Fibroblast of lung (primary cell): ENCODE measurements around the gene SMAGP. TPM values are rescaled to one million over a fixed set of nuclear protein-coding genes. Genes with fewer than 3 reads are reported as not detected.

Experiments
- DNase-seq, 2 donors: peaks; one replicate each; pipeline versions ENCODE4 v3.0.0 to v3.0.0-alpha.2; 2010; ENCODE audit warnings: low read depth in 2 of 2
- H2AFZ ChIP-seq: 2 replicates; pipeline ENCODE4 v1.5.1; 2012; ENCODE audit warnings: low read length, control low read depth, inconsistent platforms
- H3K27ac ChIP-seq: 2 replicates; pipeline ENCODE4 v1.5.1; 2011; ENCODE audit warnings: low read length, control low read depth; ENCODE audit not compliant: insufficient read depth
- H3K27me3 ChIP-seq: 2 replicates; pipeline ENCODE4 v1.5.1; 2011; ENCODE audit warnings: mild to moderate bottlenecking, low read length; ENCODE audit not compliant: control insufficient read depth, insufficient read depth
- H3K36me3 ChIP-seq: 2 replicates; pipeline ENCODE4 v1.5.1; 2011; ENCODE audit warnings: low read length; ENCODE audit not compliant: control insufficient read depth, insufficient read depth
- H3K4me1 ChIP-seq: 2 replicates; pipeline ENCODE4 v1.5.1; 2011; ENCODE audit warnings: low read length; ENCODE audit not compliant: control insufficient read depth, insufficient read depth; ENCODE audit errors: extremely low read depth
- H3K4me2 ChIP-seq: 2 replicates; pipeline ENCODE4 v1.5.1; 2011; ENCODE audit warnings: low read length, control low read depth; ENCODE audit not compliant: insufficient read depth; ENCODE audit errors: extremely low read depth
- H3K4me3 ChIP-seq, 4 experiments: fragments of 200-600 bp in 1 of 4; sonication (generic) in 1 of 4; replicated peaks in 1 of 4; 2 replicates each; pipeline ENCODE4 v1.5.1; 2011 to 2016; ENCODE audit warnings: low read length in 4 of 4, low read depth in 3 of 4, mild to moderate bottlenecking in 3 of 4, control low read depth in 2 of 4, inconsistent platforms in 1 of 4, mixed read lengths in 1 of 4; ENCODE audit not compliant: insufficient read depth in 1 of 4; ENCODE audit errors: control extremely low read depth in 1 of 4
- H3K79me2 ChIP-seq: 2 replicates; pipeline ENCODE4 v1.5.1; 2012; ENCODE audit warnings: mild to moderate bottlenecking, low read length, inconsistent platforms; ENCODE audit not compliant: control insufficient read depth, insufficient read depth
- H3K9ac ChIP-seq: 2 replicates; pipeline ENCODE4 v1.5.1; 2011; ENCODE audit warnings: mild to moderate bottlenecking, low read length, control low read depth; ENCODE audit not compliant: insufficient read depth
- H3K9me3 ChIP-seq: 2 replicates; pipeline ENCODE4 v1.5.1; 2012; ENCODE audit warnings: low read depth, low read length; ENCODE audit not compliant: control insufficient read depth, insufficient read depth
- H4K20me1 ChIP-seq: 2 replicates; pipeline ENCODE4 v1.5.1; 2011; ENCODE audit warnings: low read length; ENCODE audit not compliant: control insufficient read depth, insufficient read depth; ENCODE audit errors: extremely low read depth
- EZH2 ChIP-seq: IDR thresholded peaks from 2 replicates; pipeline ENCODE4 v1.5.1; 2012; ENCODE audit warnings: low read length, control low read depth, mild to moderate bottlenecking; ENCODE audit errors: missing control alignments
- polyA plus RNA-seq, 2 donors: library from polyadenylated mRNA; depleted of rRNA in 1 of 2; stranded (reverse) in 1 of 2; unstranded in 1 of 2; fragments of >200 nt; gene quantifications; 2 replicates each; pipeline ENCODE4 v1.2.1, GENCODE V29; 2011 to 2012; ENCODE audit warnings: missing spikeins in 1 of 2
- total RNA-seq: library from RNA; depleted of rRNA; stranded (reverse); fragments of >200 nt; gene quantifications from 2 replicates; pipeline ENCODE4 v1.2.1, GENCODE V29; 2014
- TF ChIP-seq, protein P1 (sequence below), 2 donors: IDR thresholded peaks in 1 of 2; conservative IDR thresholded peaks in 1 of 2; 1 replicate in 1 of 2; 2 replicates in 1 of 2; pipeline ENCODE4 v1.5.1; 2011 to 2012; ENCODE audit warnings: low read length in 2 of 2, control low read depth in 1 of 2, inconsistent platforms in 1 of 2, low read depth in 1 of 2, mild to moderate bottlenecking in 1 of 2

The SMAGP gene
- total and polyA plus RNA-seq, 2 donors (not counting 1 experiment from before 2014, with no cell fraction given) = 11.6 to 20.5 TPM

DNA sequence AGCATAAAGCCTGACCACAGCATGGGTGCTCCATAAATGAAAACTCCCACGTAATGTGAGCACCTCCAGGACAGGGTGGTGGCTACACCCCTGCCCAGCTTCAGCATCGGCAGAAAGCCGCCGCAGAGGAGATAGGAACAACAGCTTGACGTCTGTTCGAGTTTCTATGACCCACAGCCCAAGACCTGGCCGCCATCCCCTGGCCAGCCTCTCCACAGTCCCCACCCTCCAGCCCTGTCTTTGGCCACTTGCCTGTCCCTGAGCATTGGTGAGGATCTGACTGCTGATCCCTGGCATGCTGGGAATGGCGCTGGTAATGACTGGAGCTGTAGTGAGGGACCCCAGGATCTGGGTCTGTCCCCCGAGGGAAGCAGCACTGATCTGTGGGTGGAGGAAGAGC lies 73.7 kb downstream of the SMAGP start:
- no peak overlapping the region for H3K27ac ChIP-seq

GRCh38 chr12:51195841-51196240 lies 74.4 kb downstream of the SMAGP start:
- TF ChIP-seq, protein P1, sequence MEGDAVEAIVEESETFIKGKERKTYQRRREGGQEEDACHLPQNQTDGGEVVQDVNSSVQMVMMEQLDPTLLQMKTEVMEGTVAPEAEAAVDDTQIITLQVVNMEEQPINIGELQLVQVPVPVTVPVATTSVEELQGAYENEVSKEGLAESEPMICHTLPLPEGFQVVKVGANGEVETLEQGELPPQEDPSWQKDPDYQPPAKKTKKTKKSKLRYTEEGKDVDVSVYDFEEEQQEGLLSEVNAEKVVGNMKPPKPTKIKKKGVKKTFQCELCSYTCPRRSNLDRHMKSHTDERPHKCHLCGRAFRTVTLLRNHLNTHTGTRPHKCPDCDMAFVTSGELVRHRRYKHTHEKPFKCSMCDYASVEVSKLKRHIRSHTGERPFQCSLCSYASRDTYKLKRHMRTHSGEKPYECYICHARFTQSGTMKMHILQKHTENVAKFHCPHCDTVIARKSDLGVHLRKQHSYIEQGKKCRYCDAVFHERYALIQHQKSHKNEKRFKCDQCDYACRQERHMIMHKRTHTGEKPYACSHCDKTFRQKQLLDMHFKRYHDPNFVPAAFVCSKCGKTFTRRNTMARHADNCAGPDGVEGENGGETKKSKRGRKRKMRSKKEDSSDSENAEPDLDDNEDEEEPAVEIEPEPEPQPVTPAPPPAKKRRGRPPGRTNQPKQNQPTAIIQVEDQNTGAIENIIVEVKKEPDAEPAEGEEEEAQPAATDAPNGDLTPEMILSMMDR (conservative IDR thresholded peaks at IDR 0.05 in 1 of 2, IDR thresholded peaks at IDR 0.05 in 1 of 2; ENCODE audit: low read depth in 1 of 2, low read length in 2 of 2) = no peak
- TF ChIP-seq EZH2 = no peak

More for the DNA sequence above, 73.7 kb downstream of the SMAGP start:
- Histone ChIP-seq H4K20me1 (no peaks in the 10 kb centered on the region), H3K79me2 (no peaks in the 10 kb centered on the region), H3K27me3 (no peaks in the 10 kb centered on the region), H3K4me2 (no peak overlapping the region), H3K9ac (no peak overlapping the region), H3K36me3 (no peaks in the 10 kb centered on the region), H3K4me3 (no peak overlapping the region), H3K9me3 (no peaks in the 10 kb centered on the region), H3K4me1 (no peaks in the 10 kb centered on the region), H2AFZ (no peak overlapping the region)
- TF ChIP-seq EZH2 = no peak
- TF ChIP-seq, protein P1 (conservative IDR thresholded peaks at IDR 0.05 in 1 of 2, IDR thresholded peaks at IDR 0.05 in 1 of 2; ENCODE audit: low read depth in 1 of 2, low read length in 2 of 2) = no peak
- no peak for DNase-seq

More at GRCh38 chr12:51195841-51196240, 74.4 kb downstream of the SMAGP start:
- Histone ChIP-seq H3K9ac (no peak overlapping the region), H3K4me2 (no peak overlapping the region), H3K36me3 (no peaks in the 10 kb centered on the region), H3K27me3 (no peaks in the 10 kb centered on the region), H3K27ac (no peak overlapping the region), H4K20me1 (no peaks in the 10 kb centered on the region), H2AFZ (no peak overlapping the region), H3K79me2 (no peaks in the 10 kb centered on the region), H3K9me3 (no peaks in the 10 kb centered on the region), H3K4me3 (no peak overlapping the region), H3K4me1 (no peaks in the 10 kb centered on the region)
- DNase-seq = no peak

Other genes with a start within 250 kb of the SMAGP start
- 57.5 and 75.0 TPM in 2 replicates for gene SLC11A2, start 244.0 kb downstream of the SMAGP start, total RNA-seq
- 38.6 and 39.3 TPM in 2 replicates for gene SLC11A2, start 244.0 kb downstream of the SMAGP start, polyA plus RNA-seq
- 59.9 and 61.4 TPM in 2 replicates for gene LETMD1, start 222.1 kb downstream of the SMAGP start, total RNA-seq
- gene LETMD1, start 222.1 kb downstream of the SMAGP start, polyA plus RNA-seq = 38.1 and 45.9 TPM in 2 replicates
- gene CSRNP2, start 186.8 kb downstream of the SMAGP start, total RNA-seq = 15.7 and 19.8 TPM in 2 replicates
- gene CSRNP2, start 186.8 kb downstream of the SMAGP start, polyA plus RNA-seq = 16.5 and 21.4 TPM in 2 replicates
- gene TFCP2, start 97.3 kb downstream of the SMAGP start, total RNA-seq = 7.7 and 9.4 TPM in 2 replicates
- 21.7 and 23.0 TPM in 2 replicates for gene TFCP2, start 97.3 kb downstream of the SMAGP start, polyA plus RNA-seq
- gene POU6F1, start 52.4 kb downstream of the SMAGP start, total RNA-seq = 3.3 and 4.8 TPM in 2 replicates
- gene POU6F1, start 52.4 kb downstream of the SMAGP start, polyA plus RNA-seq = 3.3 and 3.5 TPM in 2 replicates
- gene DAZAP2, start 31.6 kb downstream of the SMAGP start, total RNA-seq = 59.6 TPM in 2 replicates
- gene DAZAP2, start 31.6 kb downstream of the SMAGP start, polyA plus RNA-seq = 303 and 344 TPM in 2 replicates
- not detected in 2 replicates for gene BIN2, start 53.8 kb upstream of the SMAGP start, total RNA-seq
- gene BIN2, start 53.8 kb upstream of the SMAGP start, polyA plus RNA-seq = not detected in 2 replicates
- not detected in 2 replicates for gene CELA1, start 76.3 kb upstream of the SMAGP start, total RNA-seq
- gene CELA1, start 76.3 kb upstream of the SMAGP start, polyA plus RNA-seq = not detected in 2 replicates
- 25.9 and 115 TPM in 2 replicates for gene GALNT6, start 121.0 kb upstream of the SMAGP start, total RNA-seq
- gene GALNT6, start 121.0 kb upstream of the SMAGP start, polyA plus RNA-seq = 25.2 and 74.2 TPM in 2 replicates
- 3.3 and 7.3 TPM in 2 replicates for gene SLC4A8, start 154.4 kb upstream of the SMAGP start, total RNA-seq
- 4.9 and 12.4 TPM in 2 replicates for gene SLC4A8, start 154.4 kb upstream of the SMAGP start, polyA plus RNA-seq